A673 (cell line): ENCODE results near the gene ITGA6.

Experiments
- EZH2 ChIP-seq: fragments of 200-600 bp; sonication (generic); IDR thresholded peaks from 2 replicates; pipeline ENCODE4 v1.6.1; 2017; ENCODE audit warnings: borderline replicate concordance, low read depth, mild to moderate bottlenecking, mixed read lengths, antibody characterized with exemption, low read length; ENCODE audit not compliant: poor library complexity, severe bottlenecking
- TF ChIP-seq, protein P1 (sequence below): fragments of 300-800, 200-600 bp; sonication (generic); conservative IDR thresholded peaks from 2 replicates; pipeline ENCODE4 v1.5.1; 2017; ENCODE audit warnings: low read depth, mild to moderate bottlenecking, antibody characterized with exemption, low read length, moderate library complexity, mixed read lengths

DNA sequence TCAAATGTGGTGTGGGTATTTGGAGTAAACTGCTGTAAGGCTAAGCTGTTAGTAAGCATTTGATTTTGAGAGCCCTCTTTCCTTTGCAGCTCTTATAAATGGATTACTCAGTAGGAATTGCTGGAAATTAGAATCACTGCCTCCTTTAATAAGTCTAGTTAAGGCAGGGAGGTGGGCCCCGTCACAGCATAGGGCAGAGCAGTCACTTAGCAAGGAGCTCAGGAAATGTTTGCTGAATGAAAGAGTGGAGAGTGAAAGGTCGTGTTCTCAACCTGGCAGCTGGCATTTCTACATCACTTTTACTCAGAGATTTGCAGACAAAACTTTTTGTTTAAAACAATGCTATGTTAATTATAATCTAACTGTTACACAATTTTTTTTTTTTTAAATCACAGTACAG is 25.5 kb downstream of the ITGA6 start:
- TF ChIP-seq, protein P1, sequence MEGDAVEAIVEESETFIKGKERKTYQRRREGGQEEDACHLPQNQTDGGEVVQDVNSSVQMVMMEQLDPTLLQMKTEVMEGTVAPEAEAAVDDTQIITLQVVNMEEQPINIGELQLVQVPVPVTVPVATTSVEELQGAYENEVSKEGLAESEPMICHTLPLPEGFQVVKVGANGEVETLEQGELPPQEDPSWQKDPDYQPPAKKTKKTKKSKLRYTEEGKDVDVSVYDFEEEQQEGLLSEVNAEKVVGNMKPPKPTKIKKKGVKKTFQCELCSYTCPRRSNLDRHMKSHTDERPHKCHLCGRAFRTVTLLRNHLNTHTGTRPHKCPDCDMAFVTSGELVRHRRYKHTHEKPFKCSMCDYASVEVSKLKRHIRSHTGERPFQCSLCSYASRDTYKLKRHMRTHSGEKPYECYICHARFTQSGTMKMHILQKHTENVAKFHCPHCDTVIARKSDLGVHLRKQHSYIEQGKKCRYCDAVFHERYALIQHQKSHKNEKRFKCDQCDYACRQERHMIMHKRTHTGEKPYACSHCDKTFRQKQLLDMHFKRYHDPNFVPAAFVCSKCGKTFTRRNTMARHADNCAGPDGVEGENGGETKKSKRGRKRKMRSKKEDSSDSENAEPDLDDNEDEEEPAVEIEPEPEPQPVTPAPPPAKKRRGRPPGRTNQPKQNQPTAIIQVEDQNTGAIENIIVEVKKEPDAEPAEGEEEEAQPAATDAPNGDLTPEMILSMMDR = no peak
- TF ChIP-seq EZH2 = no peak
